PFSK-1 (cell line): ENCODE results near the gene MMP2.

ENCODE experiments used
- FOXP2 ChIP-seq: optimal IDR thresholded peaks from 2 replicates; pipeline ENCODE3; 2011; ENCODE audit warnings: borderline replicate concordance, control low read depth, inconsistent platforms; ENCODE audit not compliant: insufficient read depth; ENCODE audit errors: extremely low read length, extremely low read depth
- POLR2AphosphoS5 ChIP-seq: IDR thresholded peaks from 2 replicates; pipeline ENCODE4 v1.6.1; 2012; ENCODE audit warnings: low read depth, mild to moderate bottlenecking, control low read depth, low read length, moderate library complexity
- REST ChIP-seq, 2 experiments: IDR thresholded peaks; 2 replicates each; pipeline versions ENCODE4 v1.6.1 to v1.8.0; 2011 to 2012; ENCODE audit warnings: low read depth in 2 of 2, low read length in 2 of 2, control low read depth in 1 of 2, inconsistent platforms in 1 of 2, mild to moderate bottlenecking in 1 of 2, moderate library complexity in 1 of 2; ENCODE audit not compliant: insufficient read depth in 1 of 2
- SIN3A ChIP-seq: IDR thresholded peaks from 2 replicates; pipeline ENCODE4 v1.6.1; 2012; ENCODE audit warnings: mild to moderate bottlenecking, low read length, moderate library complexity, borderline replicate concordance; ENCODE audit not compliant: insufficient read depth
- TAF1 ChIP-seq: IDR thresholded peaks from 2 replicates; pipeline ENCODE4 v1.6.1; 2012; ENCODE audit warnings: low read length, control low read depth, borderline replicate concordance; ENCODE audit not compliant: insufficient read depth

The MMP2 gene

GRCh38 chr16:55540221-55540620 is 61.2 kb downstream of the MMP2 start:
- TF ChIP-seq SIN3A (no peak), REST (IDR thresholded peaks at IDR 0.05; ENCODE audit: insufficient read depth in 1 of 2, low read depth in 2 of 2, low read length in 2 of 2) (no peak), POLR2AphosphoS5 (no peak), FOXP2 (no peak), TAF1 (no peak)

- no peak for TF ChIP-seq FOXP2
- TF ChIP-seq SIN3A, result no peak
- TF ChIP-seq TAF1, result no peak
- no peak for TF ChIP-seq REST (IDR thresholded peaks at IDR 0.05; ENCODE audit: insufficient read depth in 1 of 2, low read depth in 2 of 2, low read length in 2 of 2)
- TF ChIP-seq POLR2AphosphoS5, result no peak
Observed at GRCh38 chr16:55542459-55543082, 63.6 kb downstream of the MMP2 start.

GRCh38 chr16:55543472-55543871 is 64.5 kb downstream of the MMP2 start:
- no peak for TF ChIP-seq TAF1
- no peak for TF ChIP-seq FOXP2

- TF ChIP-seq REST (IDR thresholded peaks at IDR 0.05; ENCODE audit: insufficient read depth in 1 of 2, low read depth in 2 of 2, low read length in 2 of 2), result no peak
- no peak for TF ChIP-seq FOXP2
- no peak for TF ChIP-seq TAF1
- no peak for TF ChIP-seq SIN3A
- no peak for TF ChIP-seq POLR2AphosphoS5
Observed at GRCh38 chr16:55552621-55553020, 73.6 kb downstream of the MMP2 start.

GRCh38 chr16:55555436-55555835 is 76.4 kb downstream of the MMP2 start:
- TF ChIP-seq FOXP2 (no peak), SIN3A (no peak), TAF1 (no peak), POLR2AphosphoS5 (no peak), REST (IDR thresholded peaks at IDR 0.05; ENCODE audit: insufficient read depth in 1 of 2, low read depth in 2 of 2, low read length in 2 of 2) (no peak)
